PC-9 (cell line): ENCODE data around the gene HBA1.

Experiments
- CTCF ChIP-seq: fragments of 200-600 bp; sonication (generic); conservative IDR thresholded peaks from 2 replicates; pipeline ENCODE4 v1.6.1; 2017; ENCODE audit warnings: mixed run types, antibody characterized with exemption, mild to moderate bottlenecking, moderate library complexity
- EZH2 ChIP-seq: fragments of 200-600 bp; sonication (generic); IDR thresholded peaks from 2 replicates; pipeline ENCODE4 v1.8.0; 2017; ENCODE audit warnings: antibody characterized with exemption, low read depth

- TF ChIP-seq CTCF (no peak), EZH2 (no peak)
These were observed 36.5 kb downstream of the HBA1 start for GRCh38 chr16:212999-213398.
